Type B pancreatic cell (in vitro differentiated cells): ENCODE results near the gene SLC66A2. TPM values are rescaled to one million over a fixed set of nuclear protein-coding genes. Genes with fewer than 3 reads are reported as not detected.

Experiments used
- DNase-seq: peaks from one replicate; pipeline ENCODE4 v3.0.0; 2021; ENCODE audit warnings: mixed read lengths; ENCODE audit not compliant: unreplicated experiment; ENCODE audit errors: extremely low spot score
- H3K27ac Mint-ChIP-seq: 2 replicates; pipeline ENCODE4 v1.8.0; 2021; ENCODE audit warnings: mild to moderate bottlenecking, mixed read lengths
- H3K27me3 Mint-ChIP-seq: 2 replicates; pipeline ENCODE4 v1.8.0; 2021; ENCODE audit warnings: mixed read lengths
- H3K36me3 Mint-ChIP-seq: 2 replicates; pipeline ENCODE4 v1.8.0; 2021; ENCODE audit warnings: mixed read lengths
- H3K4me1 Mint-ChIP-seq: one replicate; pipeline ENCODE4 v1.8.0; 2021; ENCODE audit warnings: mixed read lengths; ENCODE audit not compliant: unreplicated experiment
- H3K4me3 Mint-ChIP-seq: 2 replicates; pipeline ENCODE4 v1.8.0; 2021; ENCODE audit warnings: mild to moderate bottlenecking, mixed read lengths
- H3K9me3 Mint-ChIP-seq: 2 replicates; pipeline ENCODE4 v1.8.0; 2021; ENCODE audit warnings: mixed read lengths
- total RNA-seq: library from RNA; stranded (reverse); gene quantifications from 2 replicates; pipeline ENCODE4 v1.2.1, GENCODE V29; 2021; ENCODE audit warnings: low replicate concordance
- TF ChIP-seq, protein P1 (sequence below): fragments of 200-600 bp; sonication (generic); conservative IDR thresholded peaks from 2 replicates; pipeline ENCODE4 v1.5.0; 2021; ENCODE audit warnings: antibody characterized with exemption, mild to moderate bottlenecking

The SLC66A2 gene
- total RNA-seq, 1 donor from 2014 or later, result 39.7 TPM

- Mint-ChIP-seq H3K27me3 (no peaks in the 10 kb centered on the region), H3K4me1 (no peaks in the 10 kb centered on the region), H3K4me3 (no peak overlapping the region), H3K36me3 (no peaks in the 10 kb centered on the region), H3K27ac (no peak overlapping the region), H3K9me3 (peaks cover 17% of the 10 kb centered on the region)
- TF ChIP-seq, protein P1, sequence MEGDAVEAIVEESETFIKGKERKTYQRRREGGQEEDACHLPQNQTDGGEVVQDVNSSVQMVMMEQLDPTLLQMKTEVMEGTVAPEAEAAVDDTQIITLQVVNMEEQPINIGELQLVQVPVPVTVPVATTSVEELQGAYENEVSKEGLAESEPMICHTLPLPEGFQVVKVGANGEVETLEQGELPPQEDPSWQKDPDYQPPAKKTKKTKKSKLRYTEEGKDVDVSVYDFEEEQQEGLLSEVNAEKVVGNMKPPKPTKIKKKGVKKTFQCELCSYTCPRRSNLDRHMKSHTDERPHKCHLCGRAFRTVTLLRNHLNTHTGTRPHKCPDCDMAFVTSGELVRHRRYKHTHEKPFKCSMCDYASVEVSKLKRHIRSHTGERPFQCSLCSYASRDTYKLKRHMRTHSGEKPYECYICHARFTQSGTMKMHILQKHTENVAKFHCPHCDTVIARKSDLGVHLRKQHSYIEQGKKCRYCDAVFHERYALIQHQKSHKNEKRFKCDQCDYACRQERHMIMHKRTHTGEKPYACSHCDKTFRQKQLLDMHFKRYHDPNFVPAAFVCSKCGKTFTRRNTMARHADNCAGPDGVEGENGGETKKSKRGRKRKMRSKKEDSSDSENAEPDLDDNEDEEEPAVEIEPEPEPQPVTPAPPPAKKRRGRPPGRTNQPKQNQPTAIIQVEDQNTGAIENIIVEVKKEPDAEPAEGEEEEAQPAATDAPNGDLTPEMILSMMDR, result no peak
- DNase-seq, result peak; percentile 62
These were observed 64.1 kb downstream of the SLC66A2 start for GRCh38 chr18:79887181-79888000.

- Mint-ChIP-seq H3K36me3 (no peaks in the 10 kb centered on the region), H3K4me3 (no peak overlapping the region), H3K4me1 (no peaks in the 10 kb centered on the region), H3K27me3 (no peaks in the 10 kb centered on the region), H3K9me3 (peaks cover 9% of the 10 kb centered on the region), H3K27ac (no peak overlapping the region)
- DNase-seq, result no peak
- TF ChIP-seq, protein P1, result no peak
These were observed 66.3 kb downstream of the SLC66A2 start for GRCh38 chr18:79884963-79885728.

DNA sequence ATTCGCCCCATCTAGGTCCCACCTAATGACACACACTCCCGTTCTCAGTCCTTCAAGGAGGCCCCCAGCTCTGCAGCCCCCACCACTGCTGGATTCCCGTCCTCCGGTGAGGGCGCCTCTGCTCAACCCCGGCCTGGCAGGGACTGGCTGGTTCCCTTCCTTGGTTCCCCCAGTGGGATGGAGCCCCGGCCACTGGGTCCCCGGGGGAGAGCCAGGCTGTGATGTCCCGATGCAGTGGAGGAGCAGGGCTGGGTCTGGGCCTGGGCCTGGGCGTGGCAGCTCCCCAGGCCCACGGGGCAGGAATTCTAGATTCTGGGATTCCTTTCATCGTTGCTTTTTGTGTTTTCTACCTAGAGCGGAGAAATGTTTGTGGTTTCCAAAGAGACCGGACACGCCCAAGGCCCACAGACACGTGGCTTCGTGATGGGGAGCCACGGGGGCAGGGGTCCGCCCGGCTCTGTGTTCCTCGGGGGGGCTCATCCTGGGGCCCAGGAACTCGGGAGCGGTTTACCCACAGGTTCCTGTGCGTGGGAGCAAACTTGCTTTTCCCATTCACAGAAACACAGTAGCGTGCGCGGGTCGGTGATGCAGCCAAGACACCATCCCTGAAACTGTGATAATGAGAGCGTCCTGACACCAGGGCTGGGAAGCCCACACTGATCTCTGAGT, 67.0 kb downstream of the SLC66A2 start:
- H3K4me1 Mint-ChIP-seq, result no peaks in the 10 kb centered on the region
- no peak overlapping the region for H3K4me3 Mint-ChIP-seq
- no peak overlapping the region for H3K27ac Mint-ChIP-seq
- no peak for DNase-seq
- no peaks in the 10 kb centered on the region for H3K27me3 Mint-ChIP-seq
- peaks cover 6% of the 10 kb centered on the region for H3K9me3 Mint-ChIP-seq
- H3K36me3 Mint-ChIP-seq, result no peaks in the 10 kb centered on the region
- TF ChIP-seq, protein P1, result no peak

- H3K4me1 Mint-ChIP-seq, result no peaks in the 10 kb centered on the region
- no peak overlapping the region for H3K27ac Mint-ChIP-seq
- no peaks in the 10 kb centered on the region for H3K27me3 Mint-ChIP-seq
- TF ChIP-seq, protein P1, result no peak
- no peaks in the 10 kb centered on the region for H3K36me3 Mint-ChIP-seq
- H3K9me3 Mint-ChIP-seq, result no peaks in the 10 kb centered on the region
- H3K4me3 Mint-ChIP-seq, result no peak overlapping the region
- no peak for DNase-seq
These were observed 67.8 kb downstream of the SLC66A2 start for GRCh38 chr18:79883461-79884293.
